Activated CD8-positive, alpha-beta memory T cell treated with anti-CD3 and anti-CD28 coated beads, Interleukin-2, amount 50 U/mL, for 24 hours (primary cell): Measurements from ENCODE around the gene CUX1.
"Not testable (repeated sequence)": the region's sequence is repeated elsewhere in the genome, so short reads cannot be mapped to it uniquely, and the experiment has no call there.

Source experiments
- DNase-seq: peaks from one replicate; pipeline ENCODE4 v3.0.0-alpha.2; 2020; ENCODE audit errors: extremely low read depth

Gene CUX1

DNA sequence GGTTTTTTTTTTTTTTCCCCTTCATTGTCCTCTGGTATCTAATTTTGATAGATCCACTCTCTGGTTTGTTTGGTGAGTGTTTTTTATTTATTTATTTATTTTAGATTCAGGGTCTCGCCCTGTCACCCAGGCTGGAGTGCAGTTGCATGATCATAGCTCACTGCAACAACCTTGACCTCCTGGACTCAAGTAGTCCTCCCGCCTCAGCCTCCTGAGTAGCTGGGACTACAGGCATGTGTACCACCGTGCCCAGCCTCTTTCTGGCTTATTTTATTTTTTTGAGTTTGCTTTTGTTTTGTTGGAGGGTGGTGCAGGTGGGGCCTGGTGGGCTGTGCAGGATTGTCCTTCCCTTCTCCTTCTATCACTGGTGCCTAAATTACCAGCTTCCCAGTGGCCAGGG, 282.0 kb downstream of the CUX1 start:
- DNase-seq = no peak

DNA sequence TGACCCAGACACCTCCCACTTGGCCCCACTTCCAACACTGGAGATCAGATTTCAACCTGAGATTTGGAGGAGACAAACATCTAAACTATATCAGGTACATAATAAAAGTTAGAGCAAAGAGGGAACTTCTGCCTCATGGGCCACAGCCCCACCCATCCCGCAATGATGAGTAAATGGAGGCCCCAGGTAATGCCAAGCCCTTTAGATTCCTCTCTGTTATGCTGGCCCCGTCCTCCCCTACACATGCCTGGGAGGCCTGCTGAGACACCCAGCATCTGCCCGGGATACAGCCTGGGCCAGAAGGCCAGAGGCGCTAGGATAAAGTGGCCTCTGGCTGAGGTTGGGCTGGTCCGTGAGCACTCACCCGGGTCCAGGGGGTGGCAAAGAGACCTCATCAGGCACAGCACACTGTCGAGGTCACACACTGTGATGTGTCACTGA, 283.7 kb downstream of the CUX1 start:
- DNase-seq = no peak

DNA sequence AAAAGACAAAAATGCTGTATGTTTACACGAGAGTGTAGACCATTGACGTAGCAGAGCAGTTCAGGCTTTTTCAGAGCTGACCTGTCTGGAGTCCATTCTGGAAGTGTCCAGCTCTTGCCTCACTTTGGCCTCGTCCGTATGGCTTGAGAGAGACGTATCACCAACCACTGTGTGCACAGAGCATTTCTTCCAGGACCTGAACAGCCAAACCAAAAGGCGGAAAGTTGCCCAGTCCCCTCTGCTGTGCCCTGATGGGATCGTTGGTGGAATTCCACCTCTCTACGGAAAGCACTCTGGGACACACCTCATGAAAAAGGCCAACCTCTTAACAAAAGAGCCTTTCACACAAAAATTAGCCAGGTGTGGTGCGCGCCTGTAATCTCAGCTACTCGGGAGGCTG, 284.5 kb downstream of the CUX1 start:
- no peak for DNase-seq

DNA sequence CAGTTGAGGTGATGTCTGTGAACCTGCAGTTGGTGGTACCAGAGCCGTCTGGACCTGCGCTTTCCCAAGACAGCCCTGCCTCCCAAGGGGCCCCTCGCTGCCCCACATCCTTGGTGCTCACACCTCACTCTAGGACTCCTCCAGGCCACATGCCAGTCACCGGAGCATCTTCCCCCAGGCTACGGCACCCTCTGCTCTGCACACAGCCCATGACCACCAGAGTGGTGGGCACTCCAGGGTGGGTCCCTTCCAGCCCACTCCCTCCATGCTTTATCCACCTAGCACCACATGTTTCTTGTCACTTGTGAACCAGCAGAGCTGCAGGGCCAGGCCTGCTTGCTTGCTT, 285.6 kb downstream of the CUX1 start:
- no peak for DNase-seq

DNA sequence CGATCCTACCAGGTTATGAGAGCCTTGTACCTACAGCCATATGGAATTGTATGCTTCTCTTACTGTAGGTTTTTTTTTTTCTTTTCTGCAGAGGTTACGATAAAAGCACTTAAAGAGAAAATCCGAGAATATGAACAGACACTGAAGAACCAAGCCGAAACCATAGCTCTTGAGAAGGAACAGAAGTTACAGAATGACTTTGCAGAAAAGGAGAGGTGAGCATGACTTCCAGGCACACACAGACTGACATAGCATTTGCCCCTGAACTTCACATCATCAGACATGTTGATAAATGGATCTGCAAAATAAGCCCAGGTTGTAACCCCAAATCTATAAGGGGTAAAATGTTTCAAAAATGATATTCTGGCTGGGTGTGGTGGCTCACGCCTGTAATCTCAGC, 286.8 kb downstream of the CUX1 start:
- no peak for DNase-seq

DNA sequence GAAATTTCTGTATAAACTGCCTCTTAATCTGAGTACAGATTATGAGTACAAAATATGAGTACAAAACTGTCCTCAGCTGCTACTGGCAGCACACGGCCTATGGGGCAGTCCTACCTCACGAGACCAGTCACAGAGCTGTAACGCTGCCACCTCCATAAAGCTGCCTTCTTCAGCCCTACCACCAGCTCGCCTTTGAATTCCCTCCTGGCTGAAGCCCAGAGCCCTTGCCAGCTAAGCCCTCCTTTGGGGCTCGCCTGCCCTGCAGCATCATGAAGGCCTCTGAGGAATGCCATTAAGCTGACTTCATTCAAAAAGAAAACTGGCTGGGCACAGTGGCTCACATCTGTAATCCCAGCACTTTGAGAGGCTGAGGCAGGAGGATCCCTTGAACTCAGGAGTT, 289.2 kb downstream of the CUX1 start:
- DNase-seq = no peak

DNA sequence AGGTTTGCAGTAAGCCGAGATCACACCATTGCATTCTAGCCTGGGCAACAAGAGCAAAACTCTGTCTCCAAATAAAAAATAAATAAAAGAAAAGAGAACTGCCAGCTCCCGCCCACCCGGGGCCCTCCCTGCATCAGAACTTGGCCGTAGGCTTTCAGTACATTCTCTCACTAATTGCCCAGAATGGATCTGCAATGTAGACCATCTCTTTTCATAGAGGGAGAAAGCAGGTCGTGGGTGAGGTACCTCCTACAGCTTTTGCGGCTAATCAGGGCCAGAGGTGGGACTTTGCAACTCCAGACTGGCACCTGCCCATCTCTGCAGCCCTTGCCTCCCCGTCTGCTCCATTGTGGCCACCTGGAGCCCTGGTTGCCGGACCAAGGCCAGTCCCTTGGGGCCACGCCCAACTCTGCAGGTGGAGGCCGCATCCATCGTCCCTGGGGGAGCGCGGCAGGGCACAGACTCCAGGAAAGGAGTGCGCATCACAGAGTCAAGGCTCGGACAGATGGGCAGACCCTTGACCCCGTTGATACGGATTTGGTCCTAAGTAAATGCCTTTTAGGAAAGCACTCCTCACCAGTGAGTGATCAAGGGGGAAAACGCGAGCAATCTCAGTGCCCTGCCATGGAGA, 290.2 kb downstream of the CUX1 start:
- DNase-seq = no peak

DNA sequence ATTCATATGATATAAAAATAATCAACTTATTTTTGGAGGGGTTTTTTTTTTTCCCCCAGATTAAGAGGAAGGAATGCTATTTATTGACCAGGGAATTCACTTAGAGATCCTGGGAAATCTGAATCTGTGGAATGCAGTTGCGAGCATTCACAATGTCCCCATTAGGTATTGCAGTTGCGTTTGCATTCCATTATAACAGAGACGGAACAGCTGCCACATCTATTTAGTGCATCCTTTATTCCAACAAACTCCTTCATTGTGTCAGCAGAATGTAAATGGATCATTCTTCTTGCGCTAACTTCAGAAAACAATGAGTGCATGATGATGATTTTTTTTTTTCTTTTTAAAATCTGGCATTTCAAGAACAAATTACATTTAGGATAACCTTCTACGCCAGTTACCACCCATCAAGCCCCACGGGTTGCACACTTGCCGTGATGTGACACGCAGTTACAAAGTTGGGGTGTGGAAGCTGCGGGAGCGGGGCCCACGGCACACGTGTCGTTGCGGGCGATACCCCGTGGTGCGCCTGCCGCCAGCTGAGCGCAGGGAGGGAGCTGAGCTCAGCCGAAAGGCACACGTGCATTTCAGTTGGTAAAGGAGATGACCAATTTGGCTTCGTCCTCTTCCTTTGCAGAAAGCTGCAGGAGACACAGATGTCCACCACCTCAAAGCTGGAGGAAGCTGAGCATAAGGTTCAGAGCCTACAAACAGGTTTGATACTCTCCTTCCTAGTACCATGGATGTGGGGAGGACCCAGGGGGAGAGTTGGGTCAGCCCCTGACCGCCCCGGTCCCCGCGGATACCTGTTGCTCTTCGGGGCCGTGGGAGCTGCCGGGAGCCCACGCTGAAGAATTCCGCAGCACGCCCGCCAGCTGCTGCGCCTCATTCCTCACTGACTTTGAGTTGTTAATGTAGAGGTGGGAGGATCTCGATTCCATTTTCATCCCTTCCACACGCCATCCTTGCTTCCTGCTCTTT, 293.9 kb downstream of the CUX1 start:
- no peak for DNase-seq

DNA sequence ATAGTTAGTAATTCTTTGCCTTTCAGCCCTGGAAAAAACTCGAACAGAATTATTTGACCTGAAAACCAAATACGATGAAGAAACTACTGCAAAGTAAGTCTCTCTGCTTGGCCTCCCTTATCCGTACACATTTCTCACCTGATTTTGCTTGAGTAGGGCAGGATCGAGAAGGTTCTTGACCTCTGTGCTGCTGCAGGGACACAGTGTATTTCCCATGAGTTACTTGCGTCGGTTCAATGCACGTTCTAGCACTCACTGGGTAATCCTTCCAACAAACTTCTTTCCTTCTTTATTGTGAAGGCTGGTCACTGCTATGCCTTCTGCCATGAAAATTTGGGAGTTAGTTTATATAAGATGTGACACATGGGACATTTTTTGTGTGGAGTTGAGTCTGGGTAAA, 297.8 kb downstream of the CUX1 start:
- no peak for DNase-seq

DNA sequence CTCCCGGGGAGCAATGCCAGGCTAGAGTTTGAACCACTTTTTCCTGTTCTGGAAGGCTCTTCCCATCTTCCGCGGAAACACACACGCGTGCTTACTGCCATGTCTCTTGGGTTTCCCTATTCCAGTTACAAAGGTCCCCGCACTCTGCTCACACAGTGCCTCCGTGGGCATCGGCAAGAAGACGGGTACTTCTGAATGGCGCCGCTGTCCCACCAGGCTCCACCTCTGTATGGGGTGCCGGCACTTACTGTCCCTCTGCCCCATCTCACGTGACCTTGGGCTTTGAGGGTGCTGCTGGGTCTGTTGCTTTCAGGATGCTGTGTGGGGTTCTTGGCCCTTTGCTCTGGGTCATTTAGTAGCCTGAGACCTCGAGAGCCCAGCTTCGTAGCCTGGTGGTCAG, 298.5 kb downstream of the CUX1 start:
- no peak for DNase-seq

DNA sequence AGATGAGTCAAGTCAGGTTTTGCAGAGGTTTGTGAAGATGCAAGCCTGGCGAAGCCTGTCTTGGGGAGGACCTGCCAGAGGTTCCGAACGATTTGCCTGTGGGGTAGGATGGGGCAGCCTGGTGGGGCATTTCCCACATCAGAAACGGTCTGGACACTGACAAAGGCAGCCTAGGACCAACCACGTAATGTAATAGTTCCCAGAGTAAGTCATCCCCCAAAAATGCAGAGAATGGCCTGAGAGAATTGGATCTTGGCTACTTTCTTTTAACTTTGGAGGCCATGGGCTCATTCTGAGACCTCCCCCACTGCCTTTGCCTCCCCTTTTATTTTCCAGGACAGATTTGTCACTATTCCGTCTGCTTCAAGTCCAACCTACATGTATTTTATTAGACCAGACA, 300.3 kb downstream of the CUX1 start:
- DNase-seq = no peak

DNA sequence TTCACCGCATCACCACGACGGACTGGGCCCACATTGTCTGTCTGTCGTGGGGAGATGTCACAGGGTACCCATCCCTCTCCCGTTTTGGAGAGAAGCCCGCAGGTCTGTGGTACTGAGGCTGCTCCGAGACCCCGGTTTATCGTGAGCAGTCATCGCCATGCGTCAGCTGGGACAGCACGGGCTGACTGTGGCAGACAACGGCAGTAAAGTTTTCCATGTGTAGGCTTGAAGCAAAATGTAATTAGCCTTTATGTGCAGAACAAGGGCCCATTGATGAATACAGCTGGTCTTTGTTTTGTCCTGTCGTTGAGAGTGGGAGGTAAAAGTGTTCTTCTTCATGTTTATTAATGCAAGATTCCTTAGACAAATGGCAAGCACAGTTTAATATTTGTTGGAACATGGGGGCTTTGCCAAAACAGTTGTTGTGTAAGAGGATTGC, 301.8 kb downstream of the CUX1 start:
- DNase-seq = no peak

DNA sequence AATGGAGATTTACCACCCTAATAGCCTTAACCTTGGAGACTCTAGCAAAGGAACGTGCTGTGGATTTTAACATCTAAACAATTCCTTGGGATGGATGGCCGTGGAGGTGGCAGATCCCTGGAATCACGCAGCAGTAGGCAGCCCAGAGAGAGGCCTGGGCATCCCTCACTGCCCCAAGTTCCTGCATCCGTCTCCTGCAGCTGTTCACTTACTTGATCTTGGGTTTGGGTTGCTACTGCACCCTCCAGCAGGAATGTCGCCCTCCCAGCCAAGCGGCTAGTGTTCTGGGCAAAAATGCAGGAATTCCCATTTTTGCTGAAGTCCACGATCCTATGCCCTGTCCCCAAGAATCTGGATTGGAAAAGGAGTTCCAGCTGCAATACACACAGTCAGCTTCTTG, 302.5 kb downstream of the CUX1 start:
- no peak for DNase-seq

DNA sequence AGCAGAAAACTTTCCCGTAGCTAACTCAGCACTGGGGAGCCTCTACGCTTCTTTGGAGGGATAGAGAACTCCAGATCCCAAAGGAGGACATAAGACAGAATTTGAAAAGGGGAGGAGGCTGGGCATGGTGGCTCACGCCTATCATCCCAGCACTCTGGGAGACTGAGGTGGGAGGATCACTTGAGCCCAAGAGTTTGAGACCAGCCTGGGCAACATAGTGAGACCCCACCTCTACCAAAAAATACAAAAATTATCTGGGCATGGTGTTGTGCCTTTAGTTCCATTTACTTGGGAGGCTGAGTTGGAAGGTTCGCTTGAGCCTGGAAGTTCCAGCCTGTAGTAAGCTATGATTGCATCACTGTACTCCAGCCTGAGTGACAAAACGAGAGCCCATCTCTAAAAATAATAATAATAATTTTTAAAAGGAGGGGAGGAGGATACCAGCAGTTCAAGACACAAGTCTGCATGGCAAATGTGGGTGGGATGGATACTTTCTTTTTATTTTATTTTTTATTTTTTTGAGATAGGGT, 303.3 kb downstream of the CUX1 start:
- no peak for DNase-seq

DNA sequence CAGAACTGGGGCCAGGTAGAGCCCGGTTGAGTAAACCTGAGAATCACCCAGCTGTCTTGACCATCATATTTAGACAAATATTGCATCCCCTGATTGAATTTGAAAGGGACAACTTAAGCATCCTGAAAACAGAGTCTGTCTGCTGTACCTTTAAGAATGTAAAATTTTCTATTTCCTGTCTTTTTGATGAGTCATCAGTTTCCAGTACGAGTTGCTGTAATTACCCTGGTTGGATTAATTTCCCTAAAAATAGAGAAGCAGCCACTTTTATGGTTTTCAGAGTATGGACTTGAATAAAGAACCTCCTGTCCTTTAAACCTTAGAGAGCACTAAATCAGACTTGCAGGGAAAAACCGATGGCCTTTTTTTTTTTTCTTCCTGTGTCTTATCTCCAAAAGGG, 304.6 kb downstream of the CUX1 start:
- no peak for DNase-seq

DNA sequence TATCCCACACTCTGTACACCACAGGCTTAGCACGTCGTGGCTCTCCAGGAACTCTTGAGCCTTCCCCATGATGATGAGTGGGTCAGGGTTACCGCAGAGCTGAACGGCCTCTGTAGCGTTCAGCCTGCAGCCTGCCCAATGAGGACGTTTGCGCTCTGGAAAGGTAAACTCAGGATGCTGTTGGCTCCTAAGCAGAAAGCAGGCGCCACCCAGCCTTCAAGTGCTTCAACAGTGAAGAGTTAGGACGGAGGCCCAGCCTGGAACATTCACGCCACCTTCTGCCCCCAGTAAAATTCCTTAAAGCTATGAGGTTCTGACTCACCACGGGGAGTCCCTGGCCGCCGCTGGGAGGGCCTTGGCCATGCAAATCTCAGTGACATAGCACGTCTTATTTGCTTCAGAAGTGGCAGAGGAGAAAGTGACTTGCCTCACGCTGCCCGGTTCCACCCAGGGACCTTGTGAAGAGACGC, 307.7 kb downstream of the CUX1 start:
- no peak for DNase-seq

DNA sequence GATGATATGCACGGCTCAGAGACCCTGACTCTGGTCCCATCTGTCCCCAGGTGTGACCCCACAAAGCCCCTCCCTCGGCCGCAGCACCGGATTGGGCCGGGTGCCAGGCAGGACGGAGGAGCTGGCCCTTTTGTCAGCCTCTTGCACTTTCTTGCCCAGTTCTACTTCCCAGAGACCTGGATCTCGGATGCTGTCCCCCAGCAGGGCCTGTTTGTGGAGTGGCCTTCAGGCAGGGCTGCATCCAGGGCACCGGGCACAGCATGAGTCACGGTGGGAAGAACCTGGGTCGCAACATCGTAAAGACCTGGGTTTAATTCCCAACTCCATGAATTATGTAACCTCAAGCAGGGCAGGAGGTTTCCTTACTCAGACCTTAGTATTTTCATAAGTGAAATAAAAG, 310.9 kb downstream of the CUX1 start:
- DNase-seq = no peak

DNA sequence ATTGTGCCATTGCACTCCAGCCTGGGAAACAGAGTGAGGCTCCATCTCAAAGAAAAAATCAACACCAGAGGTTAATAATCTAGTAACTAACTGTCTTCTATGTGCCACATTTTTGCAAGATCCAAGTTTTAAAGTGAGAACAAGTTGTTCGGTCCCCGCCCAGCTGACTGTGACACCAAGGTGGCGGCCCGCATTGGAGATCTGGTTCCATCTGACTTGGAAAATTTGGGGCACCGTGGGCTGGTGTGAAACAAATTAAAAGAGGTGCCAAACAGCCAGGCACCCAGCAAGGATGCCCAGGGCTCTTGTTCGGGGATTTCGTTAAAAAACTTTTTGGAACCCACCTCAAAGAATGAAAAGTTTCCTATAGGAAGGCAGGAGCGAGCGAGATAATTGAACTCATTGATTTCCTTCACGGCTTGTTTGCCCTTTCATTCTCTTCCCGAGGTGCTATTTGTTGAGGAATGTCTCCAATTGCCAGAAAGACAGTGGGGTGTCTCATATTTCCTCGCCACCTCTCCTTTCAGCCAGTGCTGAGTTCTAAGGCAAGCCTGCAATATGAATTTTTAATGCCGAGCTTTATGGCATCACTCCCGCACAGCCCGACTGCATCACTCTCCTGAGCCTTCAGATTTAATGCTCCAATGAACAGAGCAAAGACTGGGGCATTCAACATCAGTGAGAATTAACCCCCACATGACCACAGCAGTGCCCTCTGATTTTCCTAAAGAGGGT, 312.4 kb downstream of the CUX1 start:
- DNase-seq = no peak

DNA sequence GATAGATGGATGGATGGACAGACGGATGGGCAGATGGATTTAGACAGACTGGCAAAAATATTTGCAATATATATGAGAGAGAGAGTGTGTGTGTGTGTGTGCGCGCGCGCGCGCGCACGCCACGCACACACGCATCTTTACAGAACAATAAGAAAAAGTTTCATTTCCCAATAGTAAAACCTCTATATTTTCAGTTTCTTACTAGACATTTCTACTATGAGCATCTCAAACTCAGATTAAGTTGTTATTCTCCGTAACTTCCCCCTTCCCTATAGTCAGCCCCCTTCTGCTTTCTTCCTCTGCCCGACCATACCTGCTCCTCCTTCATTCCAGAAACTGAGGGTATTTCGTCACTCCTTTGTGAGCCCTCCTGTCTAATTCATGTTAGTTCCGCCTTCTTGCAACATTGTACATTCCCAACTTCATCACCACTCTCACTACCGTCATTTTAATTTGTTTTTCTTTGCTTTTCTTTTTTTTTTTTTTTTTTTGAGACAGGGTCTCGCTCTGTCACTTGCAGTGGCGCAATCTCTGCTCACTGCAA, 314.9 kb downstream of the CUX1 start:
- no peak for DNase-seq

DNA sequence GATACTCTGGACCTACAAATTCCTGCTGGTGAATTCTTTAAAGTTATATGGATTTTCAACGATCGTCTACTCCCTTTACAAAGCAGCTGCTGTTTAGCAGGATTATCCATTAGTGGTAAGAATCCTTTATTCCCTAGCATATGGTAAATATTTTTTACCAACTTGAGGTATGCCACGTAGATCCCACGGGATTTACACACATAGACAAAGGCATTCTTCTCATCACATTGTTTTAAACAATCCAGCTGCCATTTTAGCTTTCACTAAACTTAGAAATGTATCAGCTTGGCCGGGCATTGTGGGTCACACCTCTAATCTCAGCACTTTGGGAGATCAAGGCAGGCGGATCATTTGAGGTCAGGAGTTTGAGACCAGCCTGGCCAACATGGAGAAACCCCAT, 321.2 kb downstream of the CUX1 start:
- no peak for DNase-seq

DNA sequence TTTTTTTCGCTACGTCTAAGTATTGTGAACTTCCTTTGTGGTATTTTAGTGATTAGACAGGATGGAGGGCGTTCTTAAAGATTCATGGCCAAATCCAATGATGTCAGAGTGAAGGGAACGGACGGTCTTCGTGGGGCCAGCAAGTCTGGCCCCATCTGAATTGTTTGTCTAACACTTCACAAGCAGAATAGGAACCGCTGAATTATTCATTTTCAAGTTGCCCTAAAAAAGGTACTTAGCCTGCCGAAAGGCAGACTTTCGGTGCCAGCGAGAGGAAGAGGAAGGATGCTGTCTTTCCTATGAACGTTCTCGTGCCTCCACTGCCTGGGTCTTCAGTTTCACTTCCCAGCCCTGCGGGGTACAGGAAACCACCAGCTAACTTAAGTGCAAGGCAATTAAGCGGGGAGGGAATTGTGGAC, 323.5 kb downstream of the CUX1 start:
- DNase-seq = no peak

DNA sequence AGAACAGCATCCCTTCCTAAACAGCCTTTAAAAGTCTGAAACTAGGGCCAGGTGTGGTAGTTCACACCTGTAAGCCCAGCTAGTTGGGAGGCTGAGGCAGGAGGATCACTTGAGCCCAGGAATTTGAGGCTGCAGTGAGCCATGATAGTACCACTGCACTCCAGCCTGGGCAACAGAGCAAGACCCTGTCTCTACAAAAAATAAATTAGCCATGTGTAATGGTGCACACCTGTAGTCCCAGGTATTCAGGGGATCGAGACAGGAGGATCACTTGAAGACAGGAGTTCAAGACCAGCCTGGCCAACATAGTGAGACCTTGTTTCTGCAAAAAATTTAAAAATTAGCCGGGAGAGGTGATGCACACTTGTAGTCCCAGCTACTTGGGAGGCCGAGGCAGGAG, 325.0 kb downstream of the CUX1 start:
- not testable (repeated sequence) for DNase-seq
